Measurements from ENCODE around the gene MRPL53.

The MRPL53 gene

DNA sequence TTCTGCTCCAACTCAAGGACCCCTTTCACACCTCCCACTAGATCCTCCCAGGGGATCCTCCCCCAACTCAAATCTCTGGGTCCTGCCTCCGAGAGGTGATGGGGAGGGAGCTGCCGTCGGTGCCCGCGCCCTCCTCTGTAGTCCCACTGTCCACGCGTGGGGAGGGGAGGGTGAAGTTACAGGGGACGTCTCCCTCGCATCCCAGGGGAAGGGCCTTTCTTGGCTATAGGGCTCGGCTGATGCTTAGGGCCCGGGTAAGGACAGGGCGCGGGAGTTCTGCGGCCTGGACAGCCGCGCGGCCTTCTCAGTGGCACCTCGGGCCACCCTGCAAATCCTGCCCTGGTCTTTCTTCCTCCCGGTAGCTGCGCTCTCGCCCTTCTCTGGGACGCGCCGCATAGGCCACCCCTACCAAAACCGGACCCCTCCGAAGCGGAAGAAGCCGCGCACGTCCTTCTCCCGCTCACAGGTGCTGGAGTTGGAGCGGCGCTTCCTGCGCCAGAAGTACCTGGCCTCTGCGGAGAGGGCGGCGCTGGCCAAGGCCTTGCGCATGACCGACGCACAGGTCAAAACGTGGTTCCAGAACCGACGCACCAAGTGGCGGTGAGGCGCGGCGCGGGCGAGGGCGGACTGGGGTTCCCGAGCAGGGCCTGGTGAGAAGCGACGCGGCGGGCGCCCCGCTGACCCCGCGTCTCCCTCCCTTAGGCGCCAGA is 42.9 kb upstream of the MRPL53 start:
- no peak overlapping the region for H3K27ac ChIP-seq (replicated peaks)
- peaks cover 72% of the 10 kb centered on the region for H3K27me3 ChIP-seq (ENCODE audit: insufficient read depth, poor library complexity, severe bottlenecking)
- TF ChIP-seq SPI1 (IDR thresholded peaks at IDR 0.05; ENCODE audit: borderline replicate concordance, low read depth) (no peak), GABPA (IDR thresholded peaks at IDR 0.05; ENCODE audit: low read depth) (no peak), POLR2AphosphoS5 (IDR thresholded peaks at IDR 0.05; ENCODE audit: low read depth) (no peak)
- TF ChIP-seq, protein P1, sequence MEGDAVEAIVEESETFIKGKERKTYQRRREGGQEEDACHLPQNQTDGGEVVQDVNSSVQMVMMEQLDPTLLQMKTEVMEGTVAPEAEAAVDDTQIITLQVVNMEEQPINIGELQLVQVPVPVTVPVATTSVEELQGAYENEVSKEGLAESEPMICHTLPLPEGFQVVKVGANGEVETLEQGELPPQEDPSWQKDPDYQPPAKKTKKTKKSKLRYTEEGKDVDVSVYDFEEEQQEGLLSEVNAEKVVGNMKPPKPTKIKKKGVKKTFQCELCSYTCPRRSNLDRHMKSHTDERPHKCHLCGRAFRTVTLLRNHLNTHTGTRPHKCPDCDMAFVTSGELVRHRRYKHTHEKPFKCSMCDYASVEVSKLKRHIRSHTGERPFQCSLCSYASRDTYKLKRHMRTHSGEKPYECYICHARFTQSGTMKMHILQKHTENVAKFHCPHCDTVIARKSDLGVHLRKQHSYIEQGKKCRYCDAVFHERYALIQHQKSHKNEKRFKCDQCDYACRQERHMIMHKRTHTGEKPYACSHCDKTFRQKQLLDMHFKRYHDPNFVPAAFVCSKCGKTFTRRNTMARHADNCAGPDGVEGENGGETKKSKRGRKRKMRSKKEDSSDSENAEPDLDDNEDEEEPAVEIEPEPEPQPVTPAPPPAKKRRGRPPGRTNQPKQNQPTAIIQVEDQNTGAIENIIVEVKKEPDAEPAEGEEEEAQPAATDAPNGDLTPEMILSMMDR (IDR thresholded peaks at IDR 0.05; ENCODE audit: insufficient read depth, low read length): no peak
- TF ChIP-seq, protein P2, sequence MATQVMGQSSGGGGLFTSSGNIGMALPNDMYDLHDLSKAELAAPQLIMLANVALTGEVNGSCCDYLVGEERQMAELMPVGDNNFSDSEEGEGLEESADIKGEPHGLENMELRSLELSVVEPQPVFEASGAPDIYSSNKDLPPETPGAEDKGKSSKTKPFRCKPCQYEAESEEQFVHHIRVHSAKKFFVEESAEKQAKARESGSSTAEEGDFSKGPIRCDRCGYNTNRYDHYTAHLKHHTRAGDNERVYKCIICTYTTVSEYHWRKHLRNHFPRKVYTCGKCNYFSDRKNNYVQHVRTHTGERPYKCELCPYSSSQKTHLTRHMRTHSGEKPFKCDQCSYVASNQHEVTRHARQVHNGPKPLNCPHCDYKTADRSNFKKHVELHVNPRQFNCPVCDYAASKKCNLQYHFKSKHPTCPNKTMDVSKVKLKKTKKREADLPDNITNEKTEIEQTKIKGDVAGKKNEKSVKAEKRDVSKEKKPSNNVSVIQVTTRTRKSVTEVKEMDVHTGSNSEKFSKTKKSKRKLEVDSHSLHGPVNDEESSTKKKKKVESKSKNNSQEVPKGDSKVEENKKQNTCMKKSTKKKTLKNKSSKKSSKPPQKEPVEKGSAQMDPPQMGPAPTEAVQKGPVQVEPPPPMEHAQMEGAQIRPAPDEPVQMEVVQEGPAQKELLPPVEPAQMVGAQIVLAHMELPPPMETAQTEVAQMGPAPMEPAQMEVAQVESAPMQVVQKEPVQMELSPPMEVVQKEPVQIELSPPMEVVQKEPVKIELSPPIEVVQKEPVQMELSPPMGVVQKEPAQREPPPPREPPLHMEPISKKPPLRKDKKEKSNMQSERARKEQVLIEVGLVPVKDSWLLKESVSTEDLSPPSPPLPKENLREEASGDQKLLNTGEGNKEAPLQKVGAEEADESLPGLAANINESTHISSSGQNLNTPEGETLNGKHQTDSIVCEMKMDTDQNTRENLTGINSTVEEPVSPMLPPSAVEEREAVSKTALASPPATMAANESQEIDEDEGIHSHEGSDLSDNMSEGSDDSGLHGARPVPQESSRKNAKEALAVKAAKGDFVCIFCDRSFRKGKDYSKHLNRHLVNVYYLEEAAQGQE (IDR thresholded peaks at IDR 0.05; ENCODE audit: insufficient replicate concordance, low read depth): no peak
- H3K4me3 ChIP-seq (replicated peaks; ENCODE audit: insufficient read depth, low read length): no peak overlapping the region
- DNase-seq (ENCODE audit: low read depth in 1 of 2, low spot score in 1 of 2): no peak

DNA sequence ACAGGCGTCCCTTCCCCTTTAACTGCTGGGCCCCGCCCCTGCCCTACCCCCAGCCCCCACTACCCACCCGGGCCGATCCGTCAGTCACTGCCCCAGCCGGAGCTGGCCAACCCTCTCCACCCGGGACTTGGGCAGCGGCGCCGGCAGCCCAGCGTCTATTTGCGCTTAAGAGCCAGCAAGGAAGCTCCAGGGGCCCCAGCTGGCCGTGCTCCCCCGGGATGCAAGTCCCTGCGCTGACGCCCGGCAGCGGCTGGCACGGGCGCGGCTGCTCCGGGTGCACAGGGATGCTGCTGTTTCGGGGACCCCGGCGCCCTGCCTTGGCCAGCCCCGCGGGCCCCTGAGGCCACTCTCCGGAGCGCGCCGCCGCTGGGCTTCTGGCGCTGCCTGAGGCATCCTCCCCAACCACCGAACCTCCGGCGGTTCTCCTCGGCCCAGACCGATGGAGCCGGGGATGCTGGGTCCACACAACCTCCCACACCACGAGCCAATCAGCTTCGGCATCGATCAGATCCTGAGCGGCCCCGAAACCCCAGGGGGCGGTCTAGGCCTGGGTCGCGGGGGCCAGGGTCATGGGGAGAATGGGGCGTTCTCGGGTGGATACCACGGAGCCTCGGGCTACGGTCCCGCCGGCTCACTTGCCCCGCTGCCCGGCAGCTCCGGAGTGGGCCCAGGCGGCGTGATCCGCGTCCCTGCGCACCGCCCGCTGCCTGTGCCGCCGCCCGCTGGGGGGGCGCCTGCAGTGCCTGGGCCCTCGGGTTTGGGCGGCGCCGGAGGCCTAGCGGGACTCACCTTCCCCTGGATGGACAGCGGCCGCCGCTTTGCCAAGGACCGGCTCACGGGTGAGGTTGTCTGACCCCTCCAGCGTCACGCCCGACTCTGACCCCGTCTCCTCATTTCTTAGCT is 42.1 kb upstream of the MRPL53 start, which contains the start of gene TLX2:
TSS of gene TLX2 (plus strand) at position 83 of the 903 bp plus-strand sequence. CDS start at position 440, 357 bp downstream.
- DNase-seq (ENCODE audit: low read depth in 1 of 2, low spot score in 1 of 2): no peak
- H3K27ac ChIP-seq (replicated peaks): no peak within 1 kb of the TSS
- no peak within 1 kb of the TSS for H3K4me3 ChIP-seq (replicated peaks; ENCODE audit: insufficient read depth, low read length)
- TF ChIP-seq, protein P1 (IDR thresholded peaks at IDR 0.05; ENCODE audit: insufficient read depth, low read length): no peak
- TF ChIP-seq GABPA (IDR thresholded peaks at IDR 0.05; ENCODE audit: low read depth) (no peak), POLR2AphosphoS5 (IDR thresholded peaks at IDR 0.05; ENCODE audit: low read depth) (no peak), SPI1 (IDR thresholded peaks at IDR 0.05; ENCODE audit: borderline replicate concordance, low read depth) (no peak)
- TF ChIP-seq, protein P2 (IDR thresholded peaks at IDR 0.05; ENCODE audit: insufficient replicate concordance, low read depth): no peak
- H3K27me3 ChIP-seq (ENCODE audit: insufficient read depth, poor library complexity, severe bottlenecking): peaks cover 69% of the 10 kb centered on the region

DNA sequence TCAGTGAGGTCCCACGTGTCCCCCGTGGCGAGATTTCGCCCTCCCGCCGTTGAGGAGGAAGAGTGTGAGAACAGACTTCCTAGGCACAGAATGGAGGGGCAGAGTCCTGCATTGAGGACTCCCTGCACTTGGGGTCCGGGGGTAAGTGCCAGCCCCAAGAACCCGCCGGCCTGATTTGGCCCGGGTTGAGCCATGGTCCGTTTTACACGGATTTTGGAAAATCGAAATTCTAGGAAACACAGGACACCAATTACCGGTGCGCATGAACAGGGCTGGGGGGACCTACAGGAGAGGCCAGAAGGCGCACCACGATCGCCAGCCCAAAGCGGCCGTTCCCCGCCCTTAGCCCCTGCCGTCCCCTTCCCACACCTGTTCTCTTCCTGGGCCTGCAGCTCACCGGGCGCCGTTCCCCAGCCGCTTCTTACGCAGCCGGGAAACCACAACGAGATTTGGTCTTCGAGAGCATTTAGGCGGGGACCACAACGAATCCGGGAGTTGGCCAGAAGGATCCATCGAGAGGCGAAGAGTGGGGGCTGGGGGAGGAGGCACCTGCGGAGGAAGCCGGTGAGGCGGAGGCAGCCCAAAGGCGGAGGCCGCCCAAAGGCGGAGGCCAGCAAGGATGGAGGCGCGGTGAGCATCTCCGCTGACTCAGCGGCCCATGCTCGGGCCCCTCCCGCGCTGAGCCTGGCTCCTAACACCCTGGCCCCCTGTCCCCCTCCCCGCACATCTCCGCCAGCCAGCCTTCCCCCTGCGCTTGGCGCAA is 41.3 kb upstream of the MRPL53 start:
- TF ChIP-seq, protein P1 (IDR thresholded peaks at IDR 0.05; ENCODE audit: insufficient read depth, low read length): no peak
- no peak for TF ChIP-seq POLR2AphosphoS5 (IDR thresholded peaks at IDR 0.05; ENCODE audit: low read depth)
- TF ChIP-seq, protein P2 (IDR thresholded peaks at IDR 0.05; ENCODE audit: insufficient replicate concordance, low read depth): no peak
- TF ChIP-seq GABPA (IDR thresholded peaks at IDR 0.05; ENCODE audit: low read depth): no peak
- no peak for TF ChIP-seq SPI1 (IDR thresholded peaks at IDR 0.05; ENCODE audit: borderline replicate concordance, low read depth)
- Histone ChIP-seq H3K27ac (replicated peaks) (no peak overlapping the region), H3K27me3 (ENCODE audit: insufficient read depth, poor library complexity, severe bottlenecking) (peaks cover 63% of the 10 kb centered on the region), H3K4me3 (replicated peaks; ENCODE audit: insufficient read depth, low read length) (no peak overlapping the region)
- no peak for DNase-seq (ENCODE audit: low read depth in 1 of 2, low spot score in 1 of 2)
